BE2C (cell line): ENCODE measurements around the gene ATOH8.
"Not testable (repeated sequence)": the region's sequence is repeated elsewhere in the genome, so short reads cannot be mapped to it uniquely, and the experiment has no call there.

ENCODE experiments used
- DNase-seq: peaks from one replicate; pipeline ENCODE4 v3.0.0-alpha.2; 2020
- H3K27me3 ChIP-seq: fragments of 250-450 bp; sonication (Bioruptor Pico); 2 replicates; pipeline ENCODE4 v1.5.1; 2020; ENCODE audit warnings: mild to moderate bottlenecking
- H3K36me3 ChIP-seq: fragments of 250-450 bp; sonication (Bioruptor Pico); 2 replicates; pipeline ENCODE4 v1.5.1; 2020; ENCODE audit warnings: mild to moderate bottlenecking
- H3K4me1 ChIP-seq: fragments of 250-450 bp; sonication (Bioruptor Pico); 2 replicates; pipeline ENCODE4 v1.5.1; 2020
- H3K4me3 ChIP-seq: 2 replicates; pipeline ENCODE4 v1.5.1; 2011; ENCODE audit warnings: low read depth, low read length
- H3K9me3 ChIP-seq: fragments of 250-450 bp; sonication (Bioruptor Pico); 2 replicates; pipeline ENCODE4 v1.5.1; 2020
- CTCF ChIP-seq: IDR thresholded peaks from 2 replicates; pipeline ENCODE4 v1.5.1; 2012; ENCODE audit warnings: mild to moderate bottlenecking, low read depth, low read length

ATOH8 gene

DNA sequence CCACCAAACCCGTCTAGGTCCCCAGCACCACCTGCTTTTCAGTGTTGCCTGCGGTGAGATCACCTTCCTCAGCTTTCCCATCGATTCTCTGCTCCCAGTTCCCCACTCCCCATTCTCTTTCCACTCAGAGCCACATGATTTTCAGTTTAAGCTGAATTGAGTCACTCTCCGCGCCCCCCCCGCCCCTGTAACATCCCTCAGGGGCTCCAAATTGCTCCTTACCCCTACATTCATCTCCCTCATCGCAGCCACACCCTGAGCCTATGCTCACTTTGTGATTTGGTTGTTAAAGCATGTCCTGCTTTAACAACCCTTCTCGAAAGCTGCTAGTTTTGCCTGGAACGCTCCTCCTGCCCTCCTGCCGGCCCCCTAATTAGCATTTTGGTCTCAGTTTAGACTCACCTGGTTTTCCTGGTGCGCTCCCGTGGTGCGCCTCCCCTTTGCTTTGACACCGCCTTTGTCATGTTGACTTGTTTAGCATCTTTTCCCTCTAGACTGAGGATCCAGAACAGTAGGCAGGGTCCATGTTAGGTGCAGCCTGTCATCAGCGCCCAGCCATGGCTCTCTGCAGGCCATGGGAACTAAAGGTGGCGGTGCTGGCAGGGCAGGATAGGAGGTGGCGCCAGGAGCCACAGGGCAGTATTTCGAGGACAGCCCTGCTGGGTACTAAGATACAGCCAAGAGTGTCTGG lies 74.2 kb downstream of the ATOH8 start:
- Histone ChIP-seq H3K9me3 (no peaks in the 10 kb centered on the region), H3K36me3 (no peaks in the 10 kb centered on the region), H3K27me3 (no peaks in the 10 kb centered on the region), H3K4me3 (no peak overlapping the region), H3K4me1 (no peaks in the 10 kb centered on the region)
- DNase-seq, result no peak
- TF ChIP-seq CTCF, result no peak

DNA sequence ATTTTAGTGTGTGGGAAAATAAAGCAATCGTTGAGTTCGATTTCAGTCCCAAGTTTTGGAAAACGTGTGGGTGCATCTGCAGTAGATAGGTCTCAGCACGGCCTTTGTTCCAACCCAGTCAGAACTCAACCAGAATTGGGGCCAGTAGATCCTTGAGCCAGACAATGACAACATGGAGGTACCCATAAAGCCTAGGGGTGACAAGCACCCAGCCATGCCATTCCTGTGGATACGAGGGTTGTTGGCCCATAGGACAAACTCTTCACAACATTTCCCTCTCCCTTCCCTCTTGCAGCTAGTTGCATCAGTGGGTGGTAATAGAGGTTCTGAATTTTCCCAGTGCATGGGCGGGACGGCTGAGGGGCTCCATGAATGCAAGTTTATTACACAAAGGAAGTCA lies 74.9 kb downstream of the ATOH8 start:
- Histone ChIP-seq H3K36me3 (no peaks in the 10 kb centered on the region), H3K27me3 (no peaks in the 10 kb centered on the region), H3K9me3 (no peaks in the 10 kb centered on the region), H3K4me1 (no peaks in the 10 kb centered on the region), H3K4me3 (no peak overlapping the region)
- TF ChIP-seq CTCF, result no peak
- no peak for DNase-seq

DNA sequence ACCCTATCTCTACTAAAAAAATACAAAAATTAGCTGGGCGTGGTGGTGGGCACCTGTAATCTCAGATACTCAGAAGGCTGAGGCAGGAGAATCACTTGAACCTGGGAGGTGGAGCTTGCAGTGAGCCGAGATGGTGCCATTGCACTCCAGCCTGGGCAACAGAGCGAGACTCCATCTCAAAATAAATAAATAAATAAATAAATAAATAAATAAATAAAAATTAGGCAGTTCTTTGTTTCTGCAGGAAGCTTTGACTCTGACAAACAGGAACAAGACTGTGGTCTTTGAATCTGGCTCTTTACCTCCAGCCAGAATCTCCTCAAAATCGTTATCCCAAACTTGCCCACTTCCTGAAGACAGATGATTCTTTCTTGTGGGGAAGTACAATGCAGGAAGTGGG lies 75.6 kb downstream of the ATOH8 start:
- not testable (repeated sequence) for H3K27me3 ChIP-seq, H3K9me3 ChIP-seq, DNase-seq, H3K36me3 ChIP-seq, H3K4me1 ChIP-seq, H3K4me3 ChIP-seq

DNA sequence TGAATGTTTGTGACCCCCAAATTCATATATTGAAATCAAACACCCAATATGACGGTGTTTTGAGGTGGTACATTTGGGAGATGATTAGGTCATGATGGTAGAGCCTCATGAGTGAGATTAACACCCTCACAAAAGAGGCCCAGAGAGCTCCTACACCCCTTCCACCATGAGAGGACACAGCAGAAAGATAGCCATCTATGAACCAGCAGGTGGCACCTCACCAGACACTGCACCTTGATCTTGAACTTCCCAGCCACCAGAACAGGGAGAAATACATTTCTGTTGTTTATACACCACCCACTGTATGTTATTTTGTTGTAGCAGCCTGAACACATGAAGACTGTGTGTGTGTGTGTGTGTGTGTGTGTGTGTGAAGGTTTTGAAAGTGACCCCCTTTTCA lies 76.9 kb downstream of the ATOH8 start:
- no peaks in the 10 kb centered on the region for H3K27me3 ChIP-seq
- no peak for TF ChIP-seq CTCF
- DNase-seq, result no peak
- no peaks in the 10 kb centered on the region for H3K9me3 ChIP-seq
- no peaks in the 10 kb centered on the region for H3K4me1 ChIP-seq
- no peaks in the 10 kb centered on the region for H3K36me3 ChIP-seq
- H3K4me3 ChIP-seq, result no peak overlapping the region

GRCh38 chr2:85831735-85832134 lies 77.9 kb downstream of the ATOH8 start:
- Histone ChIP-seq H3K4me1 (no peaks in the 10 kb centered on the region), H3K36me3 (no peaks in the 10 kb centered on the region), H3K4me3 (no peak overlapping the region), H3K27me3 (no peaks in the 10 kb centered on the region), H3K9me3 (no peaks in the 10 kb centered on the region)
- DNase-seq, result no peak
- TF ChIP-seq CTCF, result no peak

DNA sequence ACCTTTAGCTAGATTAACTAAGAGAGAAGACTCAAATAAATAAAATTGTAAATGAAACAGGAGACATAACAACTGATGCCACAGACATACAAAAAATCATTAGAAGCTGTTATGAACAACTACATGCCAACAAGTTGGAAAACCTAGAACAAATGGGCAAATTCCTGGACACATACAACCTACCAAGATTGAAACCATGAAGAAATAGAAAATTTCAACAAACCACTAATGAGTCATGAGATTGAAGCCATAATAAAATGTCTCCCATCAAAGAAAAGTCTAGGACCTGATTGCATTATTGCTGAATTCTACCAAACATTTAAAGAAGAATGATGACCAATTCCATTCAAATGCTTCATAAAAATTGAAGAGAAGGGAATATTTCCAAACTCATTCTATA lies 80.7 kb downstream of the ATOH8 start:
- Histone ChIP-seq H3K36me3 (no peaks in the 10 kb centered on the region), H3K4me3 (no peak overlapping the region), H3K27me3 (no peaks in the 10 kb centered on the region), H3K9me3 (no peaks in the 10 kb centered on the region), H3K4me1 (no peaks in the 10 kb centered on the region)
- no peak for TF ChIP-seq CTCF
- DNase-seq, result no peak
